WTC11 (cell line): ENCODE data around the gene PUS7.
"Not testable (repeated sequence)": the region's sequence is repeated elsewhere in the genome, so short reads cannot be mapped to it uniquely, and the experiment has no call there.

Source experiments
- ESRRA ChIP-seq: sonication (generic); formaldehyde crosslinking; IDR thresholded peaks from 2 replicates; pipeline ENCODE4 v1.8.1; 2022; ENCODE audit warnings: mild to moderate bottlenecking, missing genetic modification reagents, borderline replicate concordance
- FOXJ3 ChIP-seq: sonication (generic); formaldehyde crosslinking; IDR thresholded peaks from 2 replicates; pipeline ENCODE4 v1.9.0; 2021; ENCODE audit warnings: missing genetic modification reagents, mild to moderate bottlenecking, borderline replicate concordance
- MYBL2 ChIP-seq: sonication (generic); formaldehyde crosslinking; IDR thresholded peaks from 2 replicates; pipeline ENCODE4 v1.8.1; 2023; ENCODE audit warnings: mild to moderate bottlenecking, moderate library complexity, missing genetic modification reagents
- NFE2L1 ChIP-seq: sonication (generic); formaldehyde crosslinking; IDR thresholded peaks from 2 replicates; pipeline ENCODE4 v1.8.1; 2023; ENCODE audit warnings: missing genetic modification reagents
- SMAD3 ChIP-seq: sonication (generic); formaldehyde crosslinking; IDR thresholded peaks from 2 replicates; pipeline ENCODE4 v1.8.0; 2022; ENCODE audit warnings: missing genetic modification reagents, mild to moderate bottlenecking, borderline replicate concordance
- TP53 ChIP-seq: sonication (generic); formaldehyde crosslinking; IDR thresholded peaks from 2 replicates; pipeline ENCODE4 v1.8.1; 2023; ENCODE audit warnings: mild to moderate bottlenecking, missing genetic modification reagents
- ZNF232 ChIP-seq: sonication (generic); formaldehyde crosslinking; IDR thresholded peaks from 2 replicates; pipeline ENCODE4 v1.8.0; 2022; ENCODE audit warnings: mild to moderate bottlenecking, missing genetic modification reagents
- TF ChIP-seq, protein P1 (sequence below): fragments of 200-600 bp; IDR thresholded peaks from 2 replicates; pipeline ENCODE4 v1.8.0; 2022; ENCODE audit warnings: antibody characterized with exemption
- TF ChIP-seq, protein P2 (sequence below): fragments of 250-450 bp; sonication (Bioruptor Pico); IDR thresholded peaks from 2 replicates; pipeline ENCODE4 v1.8.0; 2021; ENCODE audit warnings: mild to moderate bottlenecking
- TF ChIP-seq, protein P3 (sequence below): sonication (generic); formaldehyde crosslinking; IDR thresholded peaks from 2 replicates; pipeline ENCODE4 v1.8.1; 2023; ENCODE audit warnings: mild to moderate bottlenecking, missing genetic modification reagents, borderline replicate concordance
- TF ChIP-seq, protein P4 (sequence below): sonication (generic); formaldehyde crosslinking; IDR thresholded peaks from 2 replicates; pipeline ENCODE4 v1.8.1; 2022; ENCODE audit warnings: low read depth, mild to moderate bottlenecking, moderate library complexity, missing genetic modification reagents, borderline replicate concordance
- TF ChIP-seq, protein P5 (sequence below): sonication (generic); formaldehyde crosslinking; IDR thresholded peaks from 2 replicates; pipeline ENCODE4 v1.8.0; 2022; ENCODE audit warnings: mild to moderate bottlenecking, missing genetic modification reagents
- TF ChIP-seq, protein P6 (sequence below): sonication (generic); formaldehyde crosslinking; IDR thresholded peaks from 2 replicates; pipeline ENCODE4 v1.8.1; 2022; ENCODE audit warnings: low read depth, missing genetic modification reagents, borderline replicate concordance

DNA sequence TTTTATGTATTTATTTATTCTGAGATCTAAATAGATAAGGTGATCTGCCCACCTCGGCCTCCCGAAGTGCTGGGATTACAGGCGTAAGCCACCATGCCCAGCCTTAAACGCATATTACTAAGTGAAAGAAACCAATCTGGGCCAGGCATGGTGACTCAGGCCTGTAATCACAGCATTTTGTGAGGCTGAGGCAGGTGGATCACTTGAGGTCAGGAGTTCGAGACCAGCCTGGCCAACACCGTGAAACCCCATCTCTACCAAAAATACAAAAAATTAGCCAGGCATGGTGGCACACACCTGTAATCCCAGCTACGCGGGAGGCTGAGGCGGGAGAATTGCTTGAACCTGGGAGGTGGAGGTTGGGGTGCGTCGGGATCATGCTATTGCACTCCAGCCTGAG, 2.4 kb upstream of the PUS7 start:
- TF ChIP-seq ESRRA; FOXJ3 (CRISPR knock-in tag); ZNF232 (CRISPR knock-in tag); NFE2L1 (CRISPR knock-in tag); MYBL2; SMAD3 (CRISPR knock-in tag); TP53 (CRISPR knock-in tag): not testable (repeated sequence)
- TF ChIP-seq, protein P1, sequence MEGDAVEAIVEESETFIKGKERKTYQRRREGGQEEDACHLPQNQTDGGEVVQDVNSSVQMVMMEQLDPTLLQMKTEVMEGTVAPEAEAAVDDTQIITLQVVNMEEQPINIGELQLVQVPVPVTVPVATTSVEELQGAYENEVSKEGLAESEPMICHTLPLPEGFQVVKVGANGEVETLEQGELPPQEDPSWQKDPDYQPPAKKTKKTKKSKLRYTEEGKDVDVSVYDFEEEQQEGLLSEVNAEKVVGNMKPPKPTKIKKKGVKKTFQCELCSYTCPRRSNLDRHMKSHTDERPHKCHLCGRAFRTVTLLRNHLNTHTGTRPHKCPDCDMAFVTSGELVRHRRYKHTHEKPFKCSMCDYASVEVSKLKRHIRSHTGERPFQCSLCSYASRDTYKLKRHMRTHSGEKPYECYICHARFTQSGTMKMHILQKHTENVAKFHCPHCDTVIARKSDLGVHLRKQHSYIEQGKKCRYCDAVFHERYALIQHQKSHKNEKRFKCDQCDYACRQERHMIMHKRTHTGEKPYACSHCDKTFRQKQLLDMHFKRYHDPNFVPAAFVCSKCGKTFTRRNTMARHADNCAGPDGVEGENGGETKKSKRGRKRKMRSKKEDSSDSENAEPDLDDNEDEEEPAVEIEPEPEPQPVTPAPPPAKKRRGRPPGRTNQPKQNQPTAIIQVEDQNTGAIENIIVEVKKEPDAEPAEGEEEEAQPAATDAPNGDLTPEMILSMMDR = not testable (repeated sequence)
- TF ChIP-seq, protein P2, sequence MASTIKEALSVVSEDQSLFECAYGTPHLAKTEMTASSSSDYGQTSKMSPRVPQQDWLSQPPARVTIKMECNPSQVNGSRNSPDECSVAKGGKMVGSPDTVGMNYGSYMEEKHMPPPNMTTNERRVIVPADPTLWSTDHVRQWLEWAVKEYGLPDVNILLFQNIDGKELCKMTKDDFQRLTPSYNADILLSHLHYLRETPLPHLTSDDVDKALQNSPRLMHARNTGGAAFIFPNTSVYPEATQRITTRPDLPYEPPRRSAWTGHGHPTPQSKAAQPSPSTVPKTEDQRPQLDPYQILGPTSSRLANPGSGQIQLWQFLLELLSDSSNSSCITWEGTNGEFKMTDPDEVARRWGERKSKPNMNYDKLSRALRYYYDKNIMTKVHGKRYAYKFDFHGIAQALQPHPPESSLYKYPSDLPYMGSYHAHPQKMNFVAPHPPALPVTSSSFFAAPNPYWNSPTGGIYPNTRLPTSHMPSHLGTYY (CRISPR knock-in tag) = not testable (repeated sequence)
- TF ChIP-seq, protein P3, sequence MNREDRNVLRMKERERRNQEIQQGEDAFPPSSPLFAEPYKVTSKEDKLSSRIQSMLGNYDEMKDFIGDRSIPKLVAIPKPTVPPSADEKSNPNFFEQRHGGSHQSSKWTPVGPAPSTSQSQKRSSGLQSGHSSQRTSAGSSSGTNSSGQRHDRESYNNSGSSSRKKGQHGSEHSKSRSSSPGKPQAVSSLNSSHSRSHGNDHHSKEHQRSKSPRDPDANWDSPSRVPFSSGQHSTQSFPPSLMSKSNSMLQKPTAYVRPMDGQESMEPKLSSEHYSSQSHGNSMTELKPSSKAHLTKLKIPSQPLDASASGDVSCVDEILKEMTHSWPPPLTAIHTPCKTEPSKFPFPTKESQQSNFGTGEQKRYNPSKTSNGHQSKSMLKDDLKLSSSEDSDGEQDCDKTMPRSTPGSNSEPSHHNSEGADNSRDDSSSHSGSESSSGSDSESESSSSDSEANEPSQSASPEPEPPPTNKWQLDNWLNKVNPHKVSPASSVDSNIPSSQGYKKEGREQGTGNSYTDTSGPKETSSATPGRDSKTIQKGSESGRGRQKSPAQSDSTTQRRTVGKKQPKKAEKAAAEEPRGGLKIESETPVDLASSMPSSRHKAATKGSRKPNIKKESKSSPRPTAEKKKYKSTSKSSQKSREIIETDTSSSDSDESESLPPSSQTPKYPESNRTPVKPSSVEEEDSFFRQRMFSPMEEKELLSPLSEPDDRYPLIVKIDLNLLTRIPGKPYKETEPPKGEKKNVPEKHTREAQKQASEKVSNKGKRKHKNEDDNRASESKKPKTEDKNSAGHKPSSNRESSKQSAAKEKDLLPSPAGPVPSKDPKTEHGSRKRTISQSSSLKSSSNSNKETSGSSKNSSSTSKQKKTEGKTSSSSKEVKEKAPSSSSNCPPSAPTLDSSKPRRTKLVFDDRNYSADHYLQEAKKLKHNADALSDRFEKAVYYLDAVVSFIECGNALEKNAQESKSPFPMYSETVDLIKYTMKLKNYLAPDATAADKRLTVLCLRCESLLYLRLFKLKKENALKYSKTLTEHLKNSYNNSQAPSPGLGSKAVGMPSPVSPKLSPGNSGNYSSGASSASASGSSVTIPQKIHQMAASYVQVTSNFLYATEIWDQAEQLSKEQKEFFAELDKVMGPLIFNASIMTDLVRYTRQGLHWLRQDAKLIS (CRISPR knock-in tag) = not testable (repeated sequence)
- TF ChIP-seq, protein P4, sequence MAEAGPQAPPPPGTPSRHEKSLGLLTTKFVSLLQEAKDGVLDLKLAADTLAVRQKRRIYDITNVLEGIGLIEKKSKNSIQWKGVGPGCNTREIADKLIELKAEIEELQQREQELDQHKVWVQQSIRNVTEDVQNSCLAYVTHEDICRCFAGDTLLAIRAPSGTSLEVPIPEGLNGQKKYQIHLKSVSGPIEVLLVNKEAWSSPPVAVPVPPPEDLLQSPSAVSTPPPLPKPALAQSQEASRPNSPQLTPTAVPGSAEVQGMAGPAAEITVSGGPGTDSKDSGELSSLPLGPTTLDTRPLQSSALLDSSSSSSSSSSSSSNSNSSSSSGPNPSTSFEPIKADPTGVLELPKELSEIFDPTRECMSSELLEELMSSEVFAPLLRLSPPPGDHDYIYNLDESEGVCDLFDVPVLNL (CRISPR knock-in tag) = not testable (repeated sequence)
- TF ChIP-seq, protein P5, sequence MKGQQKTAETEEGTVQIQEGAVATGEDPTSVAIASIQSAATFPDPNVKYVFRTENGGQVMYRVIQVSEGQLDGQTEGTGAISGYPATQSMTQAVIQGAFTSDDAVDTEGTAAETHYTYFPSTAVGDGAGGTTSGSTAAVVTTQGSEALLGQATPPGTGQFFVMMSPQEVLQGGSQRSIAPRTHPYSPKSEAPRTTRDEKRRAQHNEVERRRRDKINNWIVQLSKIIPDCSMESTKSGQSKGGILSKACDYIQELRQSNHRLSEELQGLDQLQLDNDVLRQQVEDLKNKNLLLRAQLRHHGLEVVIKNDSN (CRISPR knock-in tag) = not testable (repeated sequence)
- TF ChIP-seq, protein P6, sequence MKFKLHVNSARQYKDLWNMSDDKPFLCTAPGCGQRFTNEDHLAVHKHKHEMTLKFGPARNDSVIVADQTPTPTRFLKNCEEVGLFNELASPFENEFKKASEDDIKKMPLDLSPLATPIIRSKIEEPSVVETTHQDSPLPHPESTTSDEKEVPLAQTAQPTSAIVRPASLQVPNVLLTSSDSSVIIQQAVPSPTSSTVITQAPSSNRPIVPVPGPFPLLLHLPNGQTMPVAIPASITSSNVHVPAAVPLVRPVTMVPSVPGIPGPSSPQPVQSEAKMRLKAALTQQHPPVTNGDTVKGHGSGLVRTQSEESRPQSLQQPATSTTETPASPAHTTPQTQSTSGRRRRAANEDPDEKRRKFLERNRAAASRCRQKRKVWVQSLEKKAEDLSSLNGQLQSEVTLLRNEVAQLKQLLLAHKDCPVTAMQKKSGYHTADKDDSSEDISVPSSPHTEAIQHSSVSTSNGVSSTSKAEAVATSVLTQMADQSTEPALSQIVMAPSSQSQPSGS (CRISPR knock-in tag) = not testable (repeated sequence)
